Right renal pelvis (tissue), 4 donors: ENCODE data around the gene DHCR24. TPM values are rescaled to one million over a fixed set of nuclear protein-coding genes. Genes with fewer than 3 reads are reported as not detected.
A peak's percentile ranks its signal among the peaks of the same experiment; 100 is the strongest.

Experiments used
- DNase-seq, 4 donors: peaks; one replicate each; pipeline ENCODE4 v3.0.0-alpha.2; 2013; ENCODE audit warnings: low read depth in 4 of 4, low spot score in 3 of 4, missing footprints in 1 of 4
- polyA plus RNA-seq, 4 donors: library from polyadenylated mRNA; unstranded; fragments of 120-200 nt; gene quantifications; one replicate each; pipeline ENCODE4 v1.2.1, GENCODE V29; 2013; ENCODE audit not compliant: insufficient read length in 4 of 4

DHCR24 gene
- polyA plus RNA-seq, 4 donors = 72.1 to 92.3 (median 79.8) TPM

DNA sequence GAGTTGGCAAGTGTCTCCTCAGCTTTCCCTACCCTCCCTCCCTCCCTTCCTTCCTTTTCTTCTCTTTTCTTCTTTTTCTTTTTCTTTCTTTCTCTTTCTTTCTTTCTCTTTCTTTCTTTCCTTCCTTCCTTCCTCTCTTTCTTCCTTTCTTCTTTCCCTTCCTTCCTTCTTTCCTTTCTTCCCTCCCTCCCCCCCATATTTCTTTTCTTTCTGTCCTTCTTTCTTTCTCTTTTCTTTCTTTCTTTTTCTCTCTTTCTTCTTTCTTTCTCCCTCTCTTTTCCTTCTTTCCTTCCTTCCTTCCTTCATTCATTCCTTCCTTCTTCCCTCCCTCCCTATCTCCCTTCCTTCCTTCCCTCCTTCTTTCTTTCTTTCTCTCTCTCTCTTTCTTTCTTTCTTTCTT is 67.3 kb downstream of the DHCR24 start:
- DNase-seq = no peak

DNA sequence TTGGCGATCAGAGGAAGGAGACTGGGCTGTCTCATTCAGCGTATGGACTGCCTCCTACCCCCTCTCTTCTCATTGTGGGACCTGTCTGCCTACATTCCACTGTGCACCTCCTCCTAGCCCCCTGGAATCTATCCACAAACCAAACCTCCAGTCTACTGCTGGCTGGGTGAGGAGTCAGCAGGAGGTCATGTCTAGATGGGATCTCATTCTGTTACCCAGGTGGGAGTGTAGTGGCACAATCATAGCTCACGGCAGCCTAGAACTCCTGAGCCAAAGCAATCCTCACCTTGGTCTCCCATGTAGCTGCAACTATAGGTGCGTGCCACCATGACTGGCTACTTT is 67.8 kb downstream of the DHCR24 start:
- DNase-seq = no peak

DNA sequence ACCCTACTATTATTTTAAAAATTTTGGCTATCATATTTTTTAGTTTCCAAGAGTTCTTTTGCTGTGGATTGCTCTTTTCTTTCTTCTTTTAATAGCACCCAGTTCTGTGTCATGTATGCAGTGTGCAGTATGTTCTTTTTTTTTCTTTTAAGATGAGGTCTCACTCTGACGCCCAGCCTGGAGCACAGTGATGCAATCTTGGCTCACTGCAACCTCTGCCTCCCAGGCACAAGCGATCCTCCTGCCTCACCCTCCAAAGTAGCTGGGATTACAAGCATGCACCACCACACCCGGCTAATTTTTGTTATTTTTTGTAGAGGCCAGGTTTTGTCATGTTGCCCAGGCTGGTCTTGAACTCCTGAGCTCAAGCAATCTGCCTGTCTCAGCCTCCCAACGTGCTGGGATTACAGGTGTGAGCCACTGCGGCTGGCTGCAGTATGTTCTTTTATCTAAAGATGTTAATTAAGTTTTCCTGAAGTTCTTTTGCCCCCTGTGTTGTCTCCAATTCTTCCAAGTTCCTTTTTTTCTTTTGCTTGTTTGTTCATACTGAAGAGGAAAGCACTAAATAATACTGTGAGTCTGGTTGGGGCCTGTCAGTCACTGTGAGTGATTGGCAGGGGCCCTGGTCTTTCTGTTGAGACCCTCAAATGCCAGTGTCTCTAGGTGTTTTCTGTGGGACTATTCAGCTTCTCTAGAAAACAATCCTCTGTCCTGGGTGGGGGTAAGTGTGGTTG is 68.4 kb downstream of the DHCR24 start:
- no peak for DNase-seq

DNA sequence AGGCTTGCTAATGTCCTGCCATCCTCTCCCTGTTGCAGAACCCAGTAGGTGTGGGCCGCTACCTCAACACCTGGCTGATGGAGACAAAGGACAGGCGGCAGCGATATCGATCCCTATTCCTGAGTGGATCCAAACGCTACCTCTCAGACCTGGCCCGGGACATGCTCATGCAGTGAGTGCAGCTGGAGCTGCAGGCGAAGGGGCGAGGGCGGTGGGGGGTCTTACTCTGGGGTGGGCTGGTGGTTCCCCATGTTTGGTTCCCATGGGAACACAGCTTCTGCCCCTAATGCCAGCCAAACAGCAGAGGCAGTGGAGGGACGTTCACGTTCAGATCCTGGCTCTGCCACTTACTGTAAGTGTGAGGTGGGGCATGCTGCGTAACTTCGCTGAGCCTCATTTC is 70.0 kb downstream of the DHCR24 start:
- DNase-seq = no peak

DNA sequence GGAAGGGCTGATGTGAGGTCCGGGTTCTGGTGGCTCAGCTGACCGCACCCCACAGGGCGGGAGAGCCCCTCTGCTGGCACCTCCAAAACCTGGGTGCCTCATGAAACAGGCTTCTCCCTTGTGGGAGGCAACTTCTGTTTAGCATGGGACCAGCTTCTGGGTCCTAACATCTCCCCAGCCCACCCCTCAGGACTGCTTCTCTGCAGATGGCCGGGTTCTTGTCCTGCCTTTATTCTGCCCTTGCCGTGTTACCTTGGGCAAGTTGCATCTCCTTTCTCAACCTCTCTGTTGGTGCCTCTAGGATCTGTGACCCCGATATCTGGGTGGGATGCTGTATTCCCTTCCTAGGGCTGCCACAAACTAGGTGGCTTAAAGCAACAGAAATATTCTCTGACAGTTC is 70.9 kb downstream of the DHCR24 start:
- no peak for DNase-seq

DNA sequence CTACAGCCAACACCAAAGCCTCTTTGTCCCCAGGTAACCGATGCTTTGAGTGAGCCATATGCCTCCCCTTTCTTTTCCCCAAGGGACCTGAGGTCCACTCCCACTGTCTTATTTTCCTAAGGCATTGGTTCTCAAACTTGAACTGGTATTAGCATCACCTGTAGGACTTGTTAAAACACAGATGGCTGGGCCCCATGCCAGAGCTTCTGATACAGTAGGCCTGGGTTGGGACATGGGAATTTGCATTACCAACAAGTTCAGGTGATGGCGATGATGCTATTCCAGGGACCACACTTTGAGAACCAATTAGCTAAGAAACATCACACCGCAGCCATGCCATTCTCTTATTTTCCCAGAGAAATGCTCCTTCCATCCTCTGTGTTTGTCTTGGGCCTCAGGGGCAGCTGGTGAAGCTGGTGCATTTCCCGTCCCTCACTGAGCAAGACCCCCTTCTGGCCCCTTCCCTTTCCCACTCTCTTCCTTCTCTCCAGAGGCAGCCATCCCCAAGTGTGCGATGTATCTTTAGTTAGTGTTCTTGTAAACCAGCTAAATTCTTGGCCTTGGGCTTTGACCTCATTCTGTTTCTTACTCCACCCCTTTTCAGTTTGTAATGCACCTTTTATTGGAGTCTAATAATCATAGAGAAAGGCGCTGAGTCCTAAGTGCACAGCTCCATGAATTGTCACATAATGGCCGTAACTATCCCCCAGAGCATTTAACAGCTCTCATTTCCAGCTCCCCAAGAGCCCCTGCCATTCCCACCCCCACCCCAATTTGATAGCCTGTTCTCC is 71.7 kb downstream of the DHCR24 start:
- DNase-seq = no peak

DNA sequence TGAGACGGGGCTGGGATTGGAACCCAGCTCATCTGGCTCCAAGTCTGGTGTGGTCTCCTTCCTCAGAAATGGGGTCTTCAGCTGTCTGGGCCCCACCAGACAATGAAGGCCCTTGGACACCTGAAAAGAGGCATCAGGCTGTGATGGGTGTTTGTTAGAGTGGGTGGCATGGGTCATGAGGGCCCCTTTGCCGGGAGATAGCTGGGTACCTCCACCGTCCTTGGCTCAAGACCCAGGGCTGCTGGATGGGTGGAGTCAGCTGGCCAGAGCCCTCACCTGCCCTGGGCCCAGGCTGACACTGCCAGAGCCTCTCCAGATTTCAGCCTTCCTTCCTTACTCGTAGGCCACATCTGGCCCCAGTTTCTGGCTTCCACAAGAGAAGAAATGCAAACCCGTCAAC is 72.4 kb downstream of the DHCR24 start:
- DNase-seq = no peak

DNA sequence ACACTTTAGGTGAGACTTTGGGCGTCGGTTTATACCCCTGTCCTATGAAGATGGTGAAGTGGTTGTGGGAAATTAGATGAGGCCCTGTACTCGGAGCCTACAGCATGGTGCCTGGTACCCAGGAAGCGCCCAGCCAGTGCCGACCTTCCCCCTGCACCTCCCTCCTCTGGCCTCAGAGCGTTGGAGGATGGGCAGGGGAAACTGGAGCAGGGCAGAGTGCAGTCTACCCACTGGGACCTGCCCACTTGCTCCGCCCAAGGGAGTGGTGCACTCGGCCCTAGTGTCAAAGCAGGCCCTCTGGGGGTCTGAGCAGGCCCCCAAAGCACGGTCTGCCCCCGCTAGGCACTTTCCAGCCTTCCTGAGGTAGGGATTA is 72.9 kb downstream of the DHCR24 start:
- no peak for DNase-seq

DNA sequence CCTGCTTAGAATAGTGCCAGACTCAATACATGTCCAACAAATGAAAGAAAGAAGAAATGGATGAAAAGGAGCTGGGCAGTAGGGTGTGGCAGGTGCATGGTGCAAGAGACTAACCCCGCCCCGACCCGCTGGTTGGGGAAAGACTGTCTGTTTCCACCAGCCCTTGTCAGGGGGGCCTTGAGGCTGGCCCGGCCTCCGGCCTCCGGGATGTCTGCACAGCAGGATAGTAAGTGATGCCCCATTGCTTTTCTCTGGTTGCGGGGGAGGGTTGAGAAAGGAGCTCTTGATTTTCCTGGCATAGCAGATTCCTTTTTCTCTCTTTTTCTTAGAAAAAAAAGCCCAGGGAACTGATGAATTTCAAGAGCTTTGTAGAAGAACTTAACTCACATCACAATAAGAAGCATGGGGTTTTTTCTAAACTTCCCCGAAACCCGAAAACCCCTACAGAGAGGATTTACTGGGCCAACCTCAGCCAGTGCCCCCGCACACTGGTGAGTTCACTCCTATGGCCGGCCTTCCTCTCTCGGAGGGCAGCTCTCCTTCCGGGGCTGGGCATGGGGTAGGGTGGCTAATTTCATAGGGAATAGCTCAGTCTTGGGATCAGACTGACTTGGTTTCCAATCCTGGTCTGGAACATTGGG is 73.4 kb downstream of the DHCR24 start:
- no peak for DNase-seq

DNA sequence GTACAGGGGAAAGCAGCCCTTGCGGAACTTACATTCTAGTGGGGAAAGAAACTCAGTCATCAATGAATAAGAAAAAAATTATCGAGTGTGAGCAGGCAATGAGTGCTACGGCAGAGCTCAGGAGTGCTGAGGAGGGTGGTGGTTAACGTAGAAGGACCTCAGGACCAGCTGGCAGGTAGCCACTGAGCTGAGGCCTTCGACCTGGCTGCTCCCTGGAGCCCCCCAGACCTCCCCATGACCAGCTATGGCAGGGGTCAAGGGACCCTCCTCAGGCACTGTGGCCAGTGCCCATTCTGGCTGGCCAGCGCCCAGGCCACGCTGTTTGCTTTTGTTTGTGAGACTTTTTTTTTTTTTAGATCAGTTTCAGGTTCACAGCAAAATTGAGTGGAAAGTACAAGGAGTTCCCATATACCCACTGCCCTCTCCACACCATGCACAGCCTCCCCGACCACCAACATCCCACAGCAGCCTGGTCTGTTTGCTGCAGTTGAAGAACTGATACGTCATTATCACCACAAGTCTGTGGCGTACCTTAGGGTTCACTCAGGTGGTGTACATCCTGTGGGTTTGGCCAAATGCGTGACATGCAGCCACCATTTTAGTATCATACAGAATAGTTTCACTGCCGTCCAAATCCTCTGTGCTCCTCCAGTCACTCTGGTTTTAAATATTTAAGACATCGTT is 74.1 kb downstream of the DHCR24 start:
- no peak for DNase-seq

DNA sequence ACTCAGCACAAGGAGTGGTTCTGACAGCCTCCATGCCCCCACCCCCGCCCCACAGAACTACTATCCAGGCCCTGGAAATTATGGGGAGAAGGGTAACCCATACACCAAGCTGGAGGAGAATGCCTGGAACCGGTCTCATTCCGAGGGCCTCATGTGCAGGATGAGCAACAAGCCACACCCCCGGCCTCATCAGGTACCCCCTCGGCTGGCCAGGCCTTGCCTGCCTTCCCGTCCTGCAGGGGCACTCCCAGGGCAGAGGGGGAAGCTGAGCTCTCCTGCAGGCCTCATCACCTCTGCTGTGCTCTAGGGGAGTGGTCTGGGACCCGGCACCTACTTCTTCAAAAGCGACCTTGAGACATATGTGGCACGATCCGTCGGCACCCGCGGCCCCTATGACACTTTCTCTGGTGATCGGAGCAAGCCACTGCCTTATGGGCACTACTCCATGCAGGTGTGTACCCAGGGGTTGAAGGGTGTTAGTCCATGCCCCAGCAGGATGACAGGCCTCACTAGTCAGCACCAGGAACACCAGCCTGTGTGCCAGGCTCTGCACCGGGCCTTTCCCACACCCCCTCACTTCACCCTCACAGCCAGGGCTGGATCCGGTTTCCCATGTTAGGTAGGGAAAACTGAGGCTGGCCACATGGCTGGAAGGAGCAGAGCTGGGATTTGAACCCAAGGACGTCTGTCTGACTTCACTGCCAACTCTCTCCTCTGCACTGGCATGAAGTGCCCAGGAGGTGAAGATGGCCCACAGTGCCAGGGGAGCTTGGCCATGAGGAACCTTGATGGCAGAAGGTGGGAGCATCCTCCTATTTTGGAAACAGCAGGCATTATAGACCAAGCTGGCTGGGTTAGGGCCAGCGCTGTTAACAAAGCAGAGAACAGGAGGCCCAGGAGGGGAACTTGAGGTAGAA is 75.0 kb downstream of the DHCR24 start:
- DNase-seq = no peak

DNA sequence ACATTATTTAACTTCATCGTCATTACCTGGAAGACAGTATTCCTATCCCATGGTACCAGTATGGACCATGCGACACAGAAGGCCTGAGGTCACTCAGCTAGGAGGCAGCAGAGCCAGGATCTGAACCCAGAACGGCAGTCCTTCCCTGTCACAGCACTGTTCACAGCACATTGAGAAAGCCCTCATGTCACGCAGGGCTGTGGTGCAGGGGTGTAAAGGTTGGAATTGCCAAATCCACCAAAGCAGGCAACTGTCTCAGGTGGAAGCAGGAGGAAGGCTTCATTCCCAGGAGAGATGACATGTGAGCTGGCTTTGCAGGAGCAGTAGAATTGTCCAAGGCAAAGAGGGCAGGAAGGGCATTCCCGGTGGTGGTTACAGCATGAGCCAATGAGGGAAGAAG is 75.9 kb downstream of the DHCR24 start:
- DNase-seq = no peak

DNA sequence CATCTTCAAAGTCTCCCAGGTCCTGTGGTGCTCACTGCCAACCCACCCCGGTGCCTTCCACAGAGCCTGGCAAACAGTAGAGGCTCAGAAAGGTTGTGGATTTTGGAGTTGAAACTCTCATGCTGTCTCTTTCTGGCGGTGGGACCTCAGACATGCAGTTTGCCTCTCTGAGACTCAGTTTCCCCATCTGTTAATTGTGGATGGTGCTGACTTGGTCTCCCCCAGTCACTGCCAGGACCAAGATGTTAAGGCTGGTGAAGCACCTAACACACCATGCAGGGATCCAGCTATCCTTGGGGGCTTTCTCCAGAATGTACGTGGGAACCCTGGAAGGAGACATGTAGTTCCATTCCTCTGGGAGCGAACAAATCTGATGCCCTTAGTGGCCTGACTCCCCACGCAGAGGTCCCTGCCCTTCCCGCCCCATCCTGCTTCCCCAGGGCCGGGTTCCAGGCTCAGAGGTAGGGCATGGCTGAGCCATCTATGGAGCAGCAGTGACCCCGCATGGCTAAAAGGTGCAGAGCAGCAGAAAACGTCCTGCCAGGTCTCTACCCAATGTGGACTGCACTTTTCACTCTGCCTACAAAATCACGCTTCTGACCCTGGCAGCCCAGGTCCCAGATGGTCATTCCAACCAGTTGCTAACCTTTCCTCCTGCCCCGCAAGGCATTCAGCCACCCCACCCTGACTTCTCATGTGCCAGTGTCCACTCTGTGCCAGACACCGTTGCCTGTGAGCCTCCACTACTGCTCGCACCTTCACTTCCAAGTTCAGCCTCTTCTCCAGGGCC is 76.6 kb downstream of the DHCR24 start:
- DNase-seq = peak in 1 of 4 donors; percentile 57

DNA sequence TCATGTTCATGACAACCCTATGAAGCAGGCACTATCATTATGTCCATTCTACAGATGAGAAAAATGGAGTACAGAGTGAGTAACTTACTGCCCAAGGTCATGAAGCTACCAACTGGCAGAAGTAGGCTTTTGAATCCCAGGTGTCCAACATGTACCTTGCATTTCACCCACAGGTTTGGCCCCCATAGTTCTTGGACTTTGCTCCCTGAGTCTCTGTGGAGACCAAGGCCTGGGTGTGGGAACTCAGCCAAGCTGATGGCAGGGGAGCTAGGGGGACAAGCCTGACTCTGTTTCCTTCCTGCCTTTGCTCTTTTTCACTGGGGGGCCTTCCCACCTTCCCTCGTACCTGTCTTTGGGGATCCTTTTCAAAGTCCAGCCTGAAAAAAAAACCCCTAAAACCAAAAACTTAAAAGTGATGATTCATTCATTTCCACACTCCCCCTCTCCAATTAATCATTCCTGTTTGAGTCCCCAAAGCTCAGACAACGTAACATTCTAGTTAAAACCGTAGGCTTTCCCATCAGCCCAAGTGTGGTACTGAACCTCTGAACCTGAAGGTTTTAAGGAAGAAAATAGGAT is 77.4 kb downstream of the DHCR24 start:
- DNase-seq = no peak

DNA sequence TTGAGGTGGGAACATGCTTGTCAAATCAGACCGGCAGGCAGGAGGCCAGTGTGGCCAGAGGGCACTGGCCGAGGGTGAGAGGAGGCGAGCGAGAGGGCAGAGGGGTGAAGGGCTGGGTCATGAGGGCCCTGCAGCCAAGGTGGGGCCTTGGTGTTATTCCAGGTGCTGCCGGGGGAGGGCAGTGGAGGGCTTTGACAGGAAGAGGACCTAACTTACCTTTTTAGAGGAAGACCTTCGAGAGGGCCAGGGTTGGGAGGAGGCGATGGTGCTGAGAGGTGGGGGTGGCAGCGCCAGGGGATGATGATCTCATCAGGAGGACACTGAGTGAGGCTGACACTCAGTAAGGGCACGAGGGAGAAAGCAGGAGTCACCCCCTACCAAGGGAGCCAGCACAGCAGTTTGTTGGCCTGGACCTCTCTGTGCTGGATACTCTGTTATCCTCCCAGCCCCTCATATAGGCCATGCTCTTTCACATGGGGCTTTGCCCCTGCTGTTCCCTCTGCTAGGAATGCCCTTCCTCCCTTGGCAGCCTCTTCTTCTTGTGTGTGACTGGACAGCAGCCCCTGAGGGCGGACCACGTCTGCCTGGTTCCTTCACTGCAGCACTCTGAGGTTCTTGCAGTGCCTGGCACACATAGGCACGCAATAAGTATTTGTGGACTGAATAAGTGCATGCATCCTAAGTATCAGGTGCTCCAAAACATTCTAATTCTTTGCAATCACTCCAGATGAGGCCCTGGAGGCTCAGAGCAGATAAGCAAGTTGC is 78.4 kb downstream of the DHCR24 start:
- no peak for DNase-seq

DNA sequence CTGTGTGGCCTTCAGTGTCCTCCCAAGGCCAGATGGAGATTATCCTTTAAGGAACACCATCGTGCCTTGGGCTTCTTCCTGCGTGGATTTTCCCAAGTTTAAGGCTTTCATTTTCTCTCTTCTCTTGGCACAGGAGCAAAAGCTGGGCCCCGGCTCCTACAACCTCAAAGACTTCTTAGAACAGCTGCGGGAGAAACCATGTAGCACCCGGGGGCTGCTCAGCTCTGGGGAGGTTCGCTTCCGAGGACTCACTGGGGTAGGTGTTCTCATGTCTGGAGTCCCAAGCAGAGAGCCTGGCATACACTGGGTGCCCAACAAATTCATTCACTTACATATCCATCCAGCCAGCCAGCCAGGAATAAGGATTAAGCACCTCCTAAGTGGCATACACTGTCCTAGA is 79.2 kb downstream of the DHCR24 start:
- no peak for DNase-seq

DNA sequence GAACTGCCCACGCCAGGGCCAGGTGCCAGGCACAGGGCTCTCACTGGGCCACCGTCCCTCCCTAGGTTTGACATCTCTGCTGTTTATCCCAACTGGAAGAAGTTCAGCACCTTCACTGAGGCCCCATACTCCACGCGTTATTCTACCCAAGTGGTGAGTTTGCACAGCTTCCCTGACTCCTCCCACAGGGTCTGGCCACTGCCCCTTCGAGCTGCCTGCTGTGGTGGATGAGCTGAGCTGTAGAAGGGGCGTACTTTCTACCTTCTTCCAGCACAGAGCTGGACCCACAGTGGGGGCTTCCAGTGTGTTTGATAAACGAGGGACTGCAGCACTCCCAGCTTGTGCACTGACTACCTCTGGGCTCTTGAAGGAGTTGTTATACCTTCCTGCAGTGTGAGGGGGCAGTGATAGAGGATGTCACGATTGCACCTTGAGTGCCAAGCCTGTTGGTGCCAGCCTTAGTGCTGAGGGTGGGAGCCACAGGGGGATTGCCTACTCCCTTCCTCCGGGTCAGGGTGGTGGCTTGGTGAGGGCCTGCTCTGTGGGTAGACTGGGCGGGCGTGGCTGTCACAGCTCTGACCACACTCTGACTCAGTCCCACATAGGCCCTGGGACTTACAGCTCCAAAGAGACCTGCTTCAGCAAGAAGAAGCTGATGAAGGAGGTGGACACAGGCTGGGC is 79.9 kb downstream of the DHCR24 start:
- DNase-seq = no peak

DNA sequence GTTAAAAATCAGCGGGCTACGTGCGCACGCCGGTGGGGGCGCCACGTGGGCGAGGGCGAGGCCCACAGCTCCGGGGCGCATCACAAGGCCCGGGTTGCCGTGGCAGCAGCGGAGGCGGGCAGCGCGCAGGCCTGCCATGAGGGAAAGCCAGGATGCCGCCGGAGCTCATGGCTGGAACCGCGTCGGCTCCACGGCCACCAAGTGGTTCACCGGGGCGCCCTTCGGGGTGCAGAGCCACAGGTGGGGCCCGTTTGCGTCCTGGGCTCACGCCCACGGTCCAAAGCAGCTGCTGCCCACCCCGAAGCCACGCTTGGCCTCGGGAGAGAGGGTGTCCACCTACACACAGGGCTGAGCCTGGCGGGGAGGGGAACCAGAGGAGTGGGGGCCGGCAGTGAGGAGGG is 81.0 kb downstream of the DHCR24 start:
- no peak for DNase-seq
